KBM-7 (cell line): Measurements from ENCODE around the gene PRR19.

Experiments
- DNase-seq: peaks from one replicate; pipeline ENCODE4 v3.0.0-alpha.2; 2015
- in situ Hi-C: fragments of 300-500 bp; cut with MboI; formaldehyde crosslinking; loops from 2 replicates; pipeline ENCODE4 v1.14.3; 2020; ENCODE audit warnings: low sequenced_read_pairs, low pct_unique_long_range_greater_than_20kb, mixed read lengths

The PRR19 gene

GRCh38 chr19:42292042-42292960 lies 9.6 kb upstream of the PRR19 start:
- in situ Hi-C loops: no loop called here

DNA sequence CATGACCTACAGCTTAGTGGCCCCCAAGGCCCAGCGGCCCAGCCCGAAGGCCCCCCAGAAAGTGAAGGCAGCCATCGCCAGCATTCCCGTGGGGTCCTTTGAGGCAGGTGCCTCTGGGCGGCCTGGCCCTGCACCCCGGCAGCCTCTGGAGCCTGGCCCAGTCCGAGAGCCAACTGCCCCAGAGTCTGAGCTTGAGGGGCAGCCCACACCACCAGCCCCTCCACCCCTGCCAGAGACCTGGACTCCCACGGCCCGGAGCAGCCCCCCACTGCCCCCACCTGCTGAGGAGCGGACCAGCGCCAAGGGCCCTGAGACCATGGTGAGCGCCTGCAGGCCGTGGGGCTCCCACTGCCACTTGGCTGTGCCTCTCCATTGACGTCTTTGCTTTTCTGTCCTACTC lies 9.0 kb upstream of the PRR19 start:
- in situ Hi-C loops: no loop called here
- no peak for DNase-seq

More at GRCh38 chr19:42292042-42292960, 9.6 kb upstream of the PRR19 start:
- DNase-seq: no peak

DNA sequence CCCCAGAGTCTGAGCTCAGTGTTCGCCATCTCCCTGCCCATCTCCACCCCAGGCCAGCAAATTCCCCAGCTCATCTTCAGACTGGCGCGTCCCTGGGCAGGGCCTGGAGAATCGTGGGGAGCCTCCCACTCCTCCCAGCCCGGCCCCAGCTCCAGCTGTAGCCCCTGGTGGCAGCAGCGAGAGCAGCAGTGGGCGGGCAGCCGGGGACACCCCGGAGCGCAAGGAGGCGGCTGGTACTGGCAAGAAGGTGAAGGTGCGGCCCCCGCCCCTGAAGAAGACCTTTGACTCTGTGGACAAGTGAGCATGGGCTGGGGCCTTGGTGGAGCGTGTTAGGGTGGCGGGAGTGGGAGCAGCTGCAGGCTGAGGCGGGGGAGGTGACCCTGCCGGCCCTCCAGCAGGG lies 8.4 kb upstream of the PRR19 start:
- DNase-seq: no peak
- in situ Hi-C loops: no loop called here

- DNase-seq: no peak
- in situ Hi-C loops: no loop called here
These were observed 8.0 kb upstream of the PRR19 start for GRCh38 chr19:42293948-42294347.

- in situ Hi-C loops: no loop called here
- no peak for DNase-seq
These were observed 7.3 kb upstream of the PRR19 start for GRCh38 chr19:42294471-42295137.

GRCh38 chr19:42295342-42295741 lies 6.6 kb upstream of the PRR19 start:
- in situ Hi-C loops: no loop called here

GRCh38 chr19:42295831-42296525 lies 6.0 kb upstream of the PRR19 start:
- peak; percentile 79 for DNase-seq
- in situ Hi-C loops: no loop called here

More at GRCh38 chr19:42295342-42295741, 6.6 kb upstream of the PRR19 start:
- no peak for DNase-seq

- in situ Hi-C loops: no loop called here
- no peak for DNase-seq
These were observed 4.9 kb upstream of the PRR19 start for GRCh38 chr19:42297039-42297438.

- in situ Hi-C loops: no loop called here
- DNase-seq: no peak
These were observed 1.2 kb downstream of the PRR19 start for GRCh38 chr19:42303101-42303464.

- in situ Hi-C loops: no loop called here
- DNase-seq: no peak
These were observed 1.9 kb downstream of the PRR19 start for GRCh38 chr19:42303876-42304275.

DNA sequence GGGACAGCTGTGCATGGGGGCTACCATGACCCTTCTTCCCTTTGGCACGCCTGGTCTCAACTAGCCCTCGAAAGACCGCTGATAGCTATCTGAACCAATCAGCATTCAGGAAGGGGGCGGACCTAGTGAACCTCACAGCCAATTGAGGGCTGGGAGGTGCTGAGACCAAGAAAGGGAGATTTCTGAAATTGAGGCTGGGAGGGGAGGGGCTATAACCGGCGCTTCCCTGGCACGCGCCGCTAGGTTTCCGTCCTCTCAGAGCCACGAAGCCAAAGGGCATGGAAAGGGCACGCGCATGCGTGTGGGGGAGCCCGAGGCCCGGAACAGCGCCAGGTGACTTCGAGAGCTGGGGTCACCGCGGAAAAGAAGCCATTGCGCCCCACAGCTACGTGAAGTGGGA lies 4.7 kb downstream of the PRR19 start:
- no peak for DNase-seq
- in situ Hi-C loops: no loop called here

GRCh38 chr19:42309686-42310085 lies 7.8 kb downstream of the PRR19 start:
- DNase-seq: no peak
- in situ Hi-C loops: no loop called here

- in situ Hi-C loops: no loop called here
- no peak for DNase-seq
These were observed 9.7 kb downstream of the PRR19 start for GRCh38 chr19:42311657-42312056.

- in situ Hi-C loops: no loop called here
- DNase-seq: no peak
These were observed 10.4 kb downstream of the PRR19 start for GRCh38 chr19:42312370-42312769.

DNA sequence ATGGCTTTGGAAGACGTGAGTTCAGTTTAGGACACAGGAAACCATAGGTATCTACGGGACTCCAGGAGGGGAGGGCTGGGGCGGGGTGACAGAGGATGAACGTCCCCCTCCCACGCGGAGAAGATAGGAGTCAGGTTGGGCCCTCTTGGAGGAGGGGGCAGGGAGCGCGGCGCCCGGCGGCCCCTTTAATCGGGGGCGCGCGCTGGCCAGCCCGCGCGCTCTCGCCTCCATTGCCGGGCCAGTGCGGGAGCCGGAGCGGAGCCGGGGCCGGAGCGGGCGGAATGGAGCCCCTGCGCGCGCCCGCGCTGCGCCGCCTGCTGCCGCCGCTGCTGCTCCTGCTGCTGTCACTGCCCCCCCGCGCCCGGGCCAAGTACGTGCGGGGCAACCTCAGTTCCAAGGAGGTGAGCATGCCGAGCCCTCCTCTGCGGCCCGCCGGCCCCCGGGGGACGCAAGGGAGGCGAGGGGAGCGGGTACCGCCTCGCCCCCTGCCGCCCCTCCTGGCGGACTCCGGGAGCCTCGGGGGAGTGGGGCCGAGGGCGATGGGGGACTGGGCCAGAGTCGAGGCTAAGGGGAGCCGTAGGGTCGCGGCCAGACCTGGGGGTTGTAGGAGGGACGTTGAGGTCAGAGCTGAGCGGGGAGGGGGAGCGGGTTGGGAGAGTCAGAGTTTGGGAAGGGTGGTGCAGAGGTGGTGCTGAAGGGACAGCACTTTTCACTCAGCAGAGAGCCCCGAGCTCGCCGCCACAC lies 11.3 kb downstream of the PRR19 start, which contains the start of gene TMEM145:
Gene TMEM145 (plus strand): TSS at position 214 of the 744 bp plus-strand sequence. CDS start 68 bp downstream, at position 282.
- in situ Hi-C loops: no loop called here
- peak; percentile 61 for DNase-seq

DNA sequence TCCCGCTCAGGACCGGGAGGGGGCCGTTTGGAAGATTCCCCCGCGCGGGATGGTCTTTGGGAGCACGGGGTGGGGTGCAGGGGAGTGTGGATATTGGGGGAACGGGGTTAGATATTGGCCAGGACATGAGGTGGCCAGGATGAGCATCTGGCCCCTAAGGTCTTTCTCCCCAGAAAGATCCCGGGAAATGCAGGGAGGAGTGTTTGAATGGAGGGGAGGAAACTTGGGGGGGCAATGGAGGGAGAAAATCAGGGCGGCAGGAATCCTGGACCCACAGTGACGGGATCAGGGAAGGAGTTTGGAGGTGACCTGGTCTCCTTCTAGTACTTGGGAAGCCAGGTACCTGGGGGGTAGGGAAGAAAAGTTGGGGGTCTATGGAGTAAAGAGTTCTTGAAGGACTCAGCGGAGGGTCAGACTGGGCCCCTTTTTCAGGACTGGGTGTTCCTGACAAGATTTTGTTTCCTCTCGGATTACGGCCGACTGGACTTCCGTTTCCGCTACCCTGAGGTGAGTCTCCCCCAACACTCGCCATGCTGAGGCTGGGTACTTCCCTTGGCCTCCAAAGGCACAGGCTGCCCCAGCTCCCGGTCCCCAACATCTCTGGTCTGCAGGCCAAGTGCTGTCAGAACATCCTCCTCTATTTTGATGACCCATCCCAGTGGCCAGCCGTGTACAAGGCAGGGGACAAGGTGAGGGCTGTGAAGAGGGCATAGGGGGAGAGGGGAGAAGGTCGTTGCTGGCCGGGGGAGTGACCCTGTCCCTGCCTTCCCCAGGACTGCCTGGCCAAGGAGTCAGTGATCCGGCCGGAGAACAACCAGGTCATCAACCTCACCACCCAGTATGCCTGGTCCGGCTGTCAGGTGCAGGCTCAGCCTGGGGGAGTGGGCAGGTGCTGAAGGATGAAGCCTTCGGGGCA lies 12.2 kb downstream of the PRR19 start:
- no peak for DNase-seq
- in situ Hi-C loops: no loop called here

DNA sequence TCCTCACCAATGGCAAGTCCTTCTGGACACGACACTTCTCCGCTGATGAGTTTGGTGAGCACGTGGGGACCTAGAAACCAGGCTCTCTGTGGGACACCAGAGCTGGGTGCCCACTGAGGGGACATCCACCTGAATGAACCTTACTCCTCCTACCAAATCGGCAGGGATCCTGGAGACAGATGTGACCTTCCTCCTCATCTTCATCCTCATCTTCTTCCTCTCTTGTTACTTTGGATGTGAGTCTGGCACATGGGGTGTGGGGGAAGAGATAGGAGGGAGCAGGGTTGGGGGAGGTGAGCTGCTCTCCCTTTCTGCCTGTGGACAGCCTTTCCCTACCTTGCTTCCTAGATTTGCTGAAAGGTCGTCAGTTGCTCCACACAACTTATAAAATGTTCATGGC lies 13.1 kb downstream of the PRR19 start:
- in situ Hi-C loops: no loop called here
- DNase-seq: no peak
